Activated CD4-positive, alpha-beta T cell treated with anti-CD3 and anti-CD28 coated beads, Interleukin-2, amount 10 ng/mL, durations not matched to agents 7 days and 5 days (primary cell): ENCODE measurements around the gene SLCO4A1. TPM values are rescaled to one million over a fixed set of nuclear protein-coding genes. Genes with fewer than 3 reads are reported as not detected.

Experiments
- CTCF ChIA-PET: fragments of 350-600 bp; sonication (Branson Sonifier 250); formaldehyde crosslinking; loops from one replicate; lab custom pipeline; 2021; ENCODE audit warnings: antibody characterized with exemption; lab: Charles Lee
- POLR2A ChIA-PET: fragments of 350-600 bp; sonication (Branson Sonifier 250); formaldehyde crosslinking; loops from one replicate; lab custom pipeline; 2021; ENCODE audit warnings: antibody characterized with exemption; lab: Charles Lee
- DNase-seq: peaks from one replicate; pipeline ENCODE4 v3.0.0-alpha.2; 2020
- H3K27ac Mint-ChIP-seq: one replicate; pipeline ENCODE4 v1.8.0; 2021; ENCODE audit warnings: mild to moderate bottlenecking, moderate library complexity, mixed read lengths
- H3K27me3 Mint-ChIP-seq: one replicate; pipeline ENCODE4 v1.8.0; 2021; ENCODE audit warnings: mixed read lengths
- H3K36me3 Mint-ChIP-seq: one replicate; pipeline ENCODE4 v1.8.0; 2021; ENCODE audit warnings: low read depth, mixed read lengths
- H3K4me1 Mint-ChIP-seq: one replicate; pipeline ENCODE4 v1.8.0; 2021; ENCODE audit warnings: mixed read lengths
- H3K4me3 Mint-ChIP-seq: one replicate; pipeline ENCODE4 v1.8.0; 2021; ENCODE audit warnings: mild to moderate bottlenecking, moderate library complexity, mixed read lengths
- H3K9me3 Mint-ChIP-seq: one replicate; pipeline ENCODE4 v1.8.0; 2021; ENCODE audit warnings: mixed read lengths
- total RNA-seq, 2 experiments: library from RNA; stranded (reverse); gene quantifications; one replicate each; pipeline ENCODE4 v1.2.3, GENCODE V29; 2021

The SLCO4A1 gene
- total RNA-seq, 2 experiments from 2014 or later: 54.2 to 55.2 TPM

DNA sequence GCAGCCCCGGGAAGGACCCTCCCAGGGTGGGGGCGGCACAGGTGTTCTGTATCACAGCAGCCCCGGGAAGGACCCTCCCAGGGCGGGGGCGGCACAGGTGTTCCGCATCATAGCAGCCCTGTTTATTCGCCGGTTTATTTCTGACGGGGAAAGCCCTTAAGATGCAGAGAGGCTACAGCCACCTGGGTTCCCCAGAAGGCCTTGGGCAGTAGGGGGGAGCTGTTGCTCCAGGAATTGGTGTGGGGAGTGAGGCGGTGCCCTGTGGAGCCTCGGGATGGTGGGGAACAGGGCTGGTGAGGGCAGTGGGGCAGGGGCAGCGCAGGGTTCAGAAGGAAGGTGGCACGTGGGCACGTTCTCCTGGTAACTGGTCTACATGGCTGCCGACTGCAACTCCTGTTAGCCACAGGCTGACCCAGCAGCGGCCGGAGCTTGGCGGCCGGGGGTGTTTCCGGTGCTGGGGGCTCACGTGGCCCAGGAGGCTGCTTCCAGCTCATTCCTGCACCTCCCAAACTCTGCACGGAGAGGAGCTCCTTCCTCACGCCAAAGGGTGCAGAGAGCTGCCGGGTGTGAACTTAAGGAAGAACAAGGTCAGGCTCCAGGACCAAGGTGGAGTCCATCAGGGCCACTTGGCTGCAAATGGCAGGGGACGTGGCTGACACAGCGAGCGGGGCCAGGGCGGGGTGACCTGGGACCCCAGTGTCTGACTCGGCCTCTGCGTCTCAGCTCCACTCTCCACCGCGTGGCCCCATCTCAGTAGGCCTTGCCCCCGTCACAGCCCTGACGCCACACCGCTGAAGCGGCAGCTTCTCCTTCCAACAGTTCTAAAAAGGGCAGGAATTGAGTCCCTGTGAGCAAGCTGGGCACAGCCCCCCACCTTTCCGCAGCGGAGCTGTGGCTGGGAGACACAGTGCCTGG, 13.2 kb downstream of the SLCO4A1 start:
- Mint-ChIP-seq H3K9me3 (no peaks in the 10 kb centered on the region), H3K36me3 (peaks cover 31% of the 10 kb centered on the region), H3K27me3 (no peaks in the 10 kb centered on the region), H3K4me3 (no peak overlapping the region), H3K4me1 (peaks cover 34% of the 10 kb centered on the region), H3K27ac (peak overlapping the region; percentile 13)
- CTCF ChIA-PET: no interaction called here
- POLR2A ChIA-PET: no interaction called here
- no peak for DNase-seq

DNA sequence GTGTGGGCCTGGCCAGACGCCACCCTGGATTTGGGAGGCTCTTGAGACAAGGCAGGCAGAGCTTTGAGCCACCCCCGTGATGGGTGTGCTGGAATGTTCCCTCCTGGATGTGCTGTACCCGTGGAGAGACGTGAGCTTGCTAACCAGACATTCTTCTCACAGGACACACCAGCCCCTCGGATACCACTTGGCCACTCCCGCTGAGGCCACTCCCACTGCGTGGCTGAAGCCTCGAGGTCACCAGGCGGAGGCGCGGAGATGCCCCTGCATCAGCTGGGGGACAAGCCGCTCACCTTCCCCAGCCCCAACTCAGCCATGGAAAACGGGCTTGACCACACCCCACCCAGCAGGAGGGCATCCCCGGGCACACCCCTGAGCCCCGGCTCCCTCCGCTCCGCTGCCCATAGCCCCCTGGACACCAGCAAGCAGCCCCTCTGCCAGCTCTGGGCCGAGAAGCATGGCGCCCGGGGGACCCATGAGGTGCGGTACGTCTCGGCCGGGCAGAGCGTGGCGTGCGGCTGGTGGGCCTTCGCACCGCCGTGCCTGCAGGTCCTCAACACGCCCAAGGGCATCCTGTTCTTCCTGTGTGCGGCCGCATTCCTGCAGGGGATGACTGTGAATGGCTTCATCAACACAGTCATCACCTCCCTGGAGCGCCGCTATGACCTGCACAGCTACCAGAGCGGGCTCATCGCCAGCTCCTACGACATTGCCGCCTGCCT, 14.1 kb downstream of the SLCO4A1 start:
- Mint-ChIP-seq H3K36me3 (peaks cover 23% of the 10 kb centered on the region), H3K9me3 (no peaks in the 10 kb centered on the region), H3K27me3 (no peaks in the 10 kb centered on the region), H3K4me1 (peaks cover 26% of the 10 kb centered on the region), H3K27ac (peak overlapping the region; percentile 19), H3K4me3 (no peak overlapping the region)
- ChIA-PET CTCF (no interaction called here), POLR2A (no interaction called here)
- DNase-seq: no peak

DNA sequence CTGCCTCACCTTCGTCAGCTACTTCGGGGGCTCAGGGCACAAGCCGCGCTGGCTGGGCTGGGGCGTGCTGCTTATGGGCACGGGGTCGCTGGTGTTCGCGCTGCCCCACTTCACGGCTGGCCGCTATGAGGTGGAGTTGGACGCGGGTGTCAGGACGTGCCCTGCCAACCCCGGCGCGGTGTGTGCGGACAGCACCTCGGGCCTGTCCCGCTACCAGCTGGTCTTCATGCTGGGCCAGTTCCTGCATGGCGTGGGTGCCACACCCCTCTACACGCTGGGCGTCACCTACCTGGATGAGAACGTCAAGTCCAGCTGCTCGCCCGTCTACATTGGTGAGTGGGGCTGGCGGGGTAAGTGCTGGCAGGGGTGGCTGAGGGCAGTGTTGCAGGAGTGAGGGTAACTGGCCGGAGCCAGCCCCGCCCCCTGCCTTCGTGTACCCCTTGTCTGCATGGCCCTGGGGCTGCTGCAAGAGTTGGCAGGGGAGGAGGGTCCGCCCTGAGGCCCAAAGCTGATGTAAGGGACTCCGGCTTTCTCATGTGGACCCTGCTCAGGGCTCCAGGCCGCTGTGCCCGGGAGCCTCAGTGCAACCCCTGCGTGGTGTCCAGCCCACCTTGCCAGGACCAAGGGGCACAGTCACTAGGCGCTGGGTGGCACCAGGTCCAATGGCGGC, 14.8 kb downstream of the SLCO4A1 start:
- H3K27me3 Mint-ChIP-seq: no peaks in the 10 kb centered on the region
- H3K4me3 Mint-ChIP-seq: no peak overlapping the region
- no peaks in the 10 kb centered on the region for H3K9me3 Mint-ChIP-seq
- ChIA-PET CTCF (no interaction called here), POLR2A (no interaction called here)
- H3K27ac Mint-ChIP-seq: no peak overlapping the region
- H3K36me3 Mint-ChIP-seq: peaks cover 22% of the 10 kb centered on the region
- no peak for DNase-seq
- H3K4me1 Mint-ChIP-seq: peaks cover 20% of the 10 kb centered on the region

DNA sequence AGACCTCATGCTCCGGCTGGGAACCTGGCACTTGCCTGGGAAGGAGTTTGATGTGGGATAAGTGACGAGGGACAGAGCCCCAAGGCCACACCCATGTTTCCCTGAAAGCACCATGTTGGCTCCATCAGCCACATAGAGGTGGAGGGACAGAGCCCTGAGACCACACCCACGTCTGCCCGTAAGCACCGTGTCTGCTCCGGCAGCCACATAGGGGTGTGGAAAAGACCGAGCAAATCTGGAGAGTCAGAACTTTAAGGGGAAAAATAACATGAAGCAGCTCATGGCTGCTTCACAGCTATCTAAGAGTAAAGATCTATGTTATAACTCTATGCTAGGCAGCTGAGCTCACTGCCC, 15.3 kb downstream of the SLCO4A1 start:
- Mint-ChIP-seq H3K27ac (no peak overlapping the region), H3K36me3 (peaks cover 22% of the 10 kb centered on the region), H3K9me3 (no peaks in the 10 kb centered on the region), H3K27me3 (no peaks in the 10 kb centered on the region), H3K4me3 (no peak overlapping the region), H3K4me1 (peaks cover 15% of the 10 kb centered on the region)
- ChIA-PET CTCF (interaction anchor here (1.0 kb wide), 1 partner anchor 20 kb away, joined by 3 read pairs; no protein-coding TSS in a partner anchor), POLR2A (no interaction called here)
- no peak for DNase-seq

DNA sequence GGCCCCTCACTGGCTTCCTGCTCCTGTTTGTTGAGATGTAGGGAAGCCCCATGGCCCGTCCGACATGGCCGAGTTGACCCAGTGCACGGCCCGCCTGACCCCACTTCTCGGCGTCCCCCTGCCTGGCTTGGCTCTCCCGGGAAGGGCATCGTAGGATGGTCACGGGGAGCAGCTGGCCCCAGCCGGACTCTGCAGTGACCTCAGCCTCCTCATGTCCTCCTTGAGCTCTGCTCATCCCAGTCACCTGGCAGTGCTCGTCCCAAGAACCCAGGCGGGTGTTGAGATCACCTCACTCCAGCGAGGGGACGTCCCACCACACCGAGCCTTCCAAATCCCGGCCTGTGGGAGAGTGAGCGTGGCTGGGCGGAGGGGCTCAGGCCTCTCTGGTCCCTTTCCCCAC, 15.7 kb downstream of the SLCO4A1 start:
- Mint-ChIP-seq H3K4me1 (peaks cover 14% of the 10 kb centered on the region), H3K9me3 (no peaks in the 10 kb centered on the region), H3K27me3 (no peaks in the 10 kb centered on the region), H3K36me3 (peaks cover 22% of the 10 kb centered on the region), H3K4me3 (no peak overlapping the region), H3K27ac (no peak overlapping the region)
- ChIA-PET CTCF (interaction anchor here (1.0 kb wide), 1 partner anchor 20 kb away, joined by 3 read pairs; no protein-coding TSS in a partner anchor), POLR2A (no interaction called here)
- DNase-seq: no peak

DNA sequence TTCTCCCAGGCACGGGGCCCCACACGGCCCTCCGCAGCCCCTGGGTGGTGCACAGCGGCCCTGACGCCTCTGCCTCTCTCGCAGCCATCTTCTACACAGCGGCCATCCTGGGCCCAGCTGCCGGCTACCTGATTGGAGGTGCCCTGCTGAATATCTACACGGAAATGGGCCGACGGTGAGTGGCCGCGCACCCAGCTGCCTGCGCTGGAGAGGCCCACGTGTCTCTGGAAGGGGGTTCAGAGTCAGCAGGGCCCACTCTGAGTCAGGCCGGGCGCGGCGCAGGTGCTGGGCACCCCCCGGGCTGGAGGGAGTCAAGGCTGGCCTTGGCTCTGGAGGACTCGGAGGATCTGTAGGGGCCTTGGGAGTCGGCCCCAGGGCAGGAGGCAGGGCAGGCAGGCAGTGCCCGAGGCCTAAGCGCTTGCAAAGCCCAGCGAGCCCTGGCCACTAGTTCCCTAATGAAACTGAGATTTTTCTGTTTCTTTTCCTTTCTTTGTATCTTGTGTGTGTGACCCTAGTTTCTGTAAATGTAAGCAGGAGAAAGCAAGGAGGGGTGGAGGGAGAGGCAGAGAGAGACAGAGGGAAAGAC, 16.4 kb downstream of the SLCO4A1 start:
- Mint-ChIP-seq H3K4me1 (peaks cover 11% of the 10 kb centered on the region), H3K36me3 (peaks cover 19% of the 10 kb centered on the region), H3K9me3 (no peaks in the 10 kb centered on the region), H3K27ac (peak overlapping the region; percentile 58), H3K4me3 (no peak overlapping the region), H3K27me3 (no peaks in the 10 kb centered on the region)
- ChIA-PET CTCF (interaction anchor here (1.0 kb wide), 1 partner anchor 21 kb away, joined by 3 read pairs; no protein-coding TSS in a partner anchor), POLR2A (no interaction called here)
- DNase-seq: no peak

DNA sequence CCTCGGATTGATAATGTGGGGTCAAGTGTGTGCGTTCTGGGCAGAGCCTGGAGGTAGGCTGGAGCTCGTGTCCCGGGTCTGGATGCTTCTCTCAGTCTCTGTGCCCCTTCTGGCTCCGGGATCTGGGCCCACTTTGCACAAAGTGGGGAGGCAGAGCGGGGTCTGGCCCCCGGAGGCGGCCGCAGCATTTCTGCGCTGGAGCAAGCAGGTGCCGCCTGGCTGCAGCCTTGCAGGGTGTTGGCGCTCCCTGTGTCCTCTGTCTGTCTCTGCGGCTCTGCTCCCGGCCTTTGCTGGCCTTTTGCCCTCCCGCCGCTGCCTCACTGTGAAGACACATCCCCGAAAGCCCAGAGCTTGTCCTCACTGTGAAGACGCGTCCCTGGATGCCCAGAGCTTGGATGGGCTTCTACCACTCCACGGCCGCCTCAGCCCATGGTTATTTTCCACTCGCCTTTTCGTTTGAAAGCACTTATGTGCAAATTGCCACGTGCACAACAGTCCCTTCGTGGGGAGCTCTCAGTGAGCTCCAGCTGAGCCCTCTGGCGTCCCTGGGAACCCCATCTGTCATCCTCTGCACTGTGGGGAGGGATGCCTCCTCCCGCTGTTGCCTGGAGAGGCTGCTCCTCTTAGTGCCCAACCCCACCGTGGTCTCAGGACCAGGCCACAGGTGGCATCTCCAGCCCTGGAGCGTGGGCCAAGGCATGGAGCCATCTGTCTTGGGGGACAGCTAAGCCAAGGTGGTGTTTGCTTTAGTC, 17.4 kb downstream of the SLCO4A1 start:
- no peak for DNase-seq
- H3K4me3 Mint-ChIP-seq: no peak overlapping the region
- H3K9me3 Mint-ChIP-seq: no peaks in the 10 kb centered on the region
- CTCF ChIA-PET: no interaction called here
- H3K27me3 Mint-ChIP-seq: no peaks in the 10 kb centered on the region
- peaks cover 14% of the 10 kb centered on the region for H3K36me3 Mint-ChIP-seq
- H3K27ac Mint-ChIP-seq: no peak overlapping the region
- H3K4me1 Mint-ChIP-seq: peaks cover 6% of the 10 kb centered on the region
- POLR2A ChIA-PET: no interaction called here

DNA sequence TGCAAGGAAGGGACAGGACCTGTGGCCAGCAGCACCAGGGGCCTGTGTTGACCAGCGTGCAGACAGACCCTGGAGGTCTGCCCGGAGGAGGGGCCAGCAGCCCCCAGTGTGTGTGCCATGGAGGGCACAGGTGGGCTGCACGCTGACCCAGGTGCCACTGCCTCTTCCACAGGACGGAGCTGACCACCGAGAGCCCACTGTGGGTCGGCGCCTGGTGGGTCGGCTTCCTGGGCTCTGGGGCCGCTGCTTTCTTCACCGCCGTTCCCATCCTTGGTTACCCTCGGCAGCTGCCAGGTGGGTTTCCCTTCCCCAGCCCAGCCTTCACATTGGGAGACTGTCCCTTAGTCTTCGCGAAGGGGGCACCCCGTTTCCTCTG, 17.9 kb downstream of the SLCO4A1 start:
- ChIA-PET POLR2A (no interaction called here), CTCF (no interaction called here)
- Mint-ChIP-seq H3K27ac (no peak overlapping the region), H3K4me1 (peaks cover 4% of the 10 kb centered on the region), H3K9me3 (no peaks in the 10 kb centered on the region), H3K27me3 (no peaks in the 10 kb centered on the region), H3K4me3 (no peak overlapping the region), H3K36me3 (peaks cover 14% of the 10 kb centered on the region)
- no peak for DNase-seq

DNA sequence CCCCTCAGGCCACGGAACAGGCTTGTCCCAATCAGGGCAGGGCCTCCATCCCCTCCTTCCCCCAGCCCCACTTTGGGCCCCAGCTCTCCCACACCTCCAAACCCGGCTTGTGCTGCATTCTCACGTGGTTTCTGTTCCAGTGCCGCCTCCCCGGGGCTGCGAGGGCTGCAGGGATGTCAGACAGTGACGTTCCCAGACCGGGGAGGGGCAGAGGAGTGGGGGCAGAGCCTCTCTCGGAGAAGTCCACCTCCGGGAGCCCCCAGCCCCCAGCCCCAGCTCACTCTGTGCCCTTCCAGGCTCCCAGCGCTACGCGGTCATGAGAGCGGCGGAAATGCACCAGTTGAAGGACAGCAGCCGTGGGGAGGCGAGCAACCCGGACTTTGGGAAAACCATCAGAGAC, 18.5 kb downstream of the SLCO4A1 start:
- Mint-ChIP-seq H3K27me3 (no peaks in the 10 kb centered on the region), H3K9me3 (no peaks in the 10 kb centered on the region), H3K36me3 (peaks cover 14% of the 10 kb centered on the region), H3K27ac (no peak overlapping the region), H3K4me3 (no peak overlapping the region), H3K4me1 (peaks cover 4% of the 10 kb centered on the region)
- CTCF ChIA-PET: no interaction called here
- no peak for DNase-seq
- POLR2A ChIA-PET: no interaction called here

DNA sequence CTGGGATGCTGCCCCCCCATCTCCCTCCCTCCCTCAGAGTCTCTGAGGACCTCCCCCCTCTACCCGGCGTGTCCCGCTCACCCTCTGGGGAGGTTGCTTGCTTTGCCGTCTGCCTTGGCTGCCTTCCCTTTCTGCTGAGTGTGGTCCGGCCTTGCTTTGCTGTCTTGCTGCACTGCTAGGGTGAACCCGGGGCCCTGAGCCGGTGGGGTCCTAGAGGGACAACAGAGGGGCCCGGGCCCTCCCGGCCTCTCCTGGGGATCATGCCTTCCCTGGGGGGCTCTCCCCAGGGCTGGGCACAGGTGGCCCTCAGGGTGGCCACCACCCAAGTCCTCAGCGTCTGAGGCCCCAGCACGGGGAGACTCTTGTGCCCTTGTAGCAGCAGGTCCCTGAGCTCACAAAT, 19.3 kb downstream of the SLCO4A1 start:
- ChIA-PET CTCF (no interaction called here), POLR2A (no interaction called here)
- DNase-seq: no peak
- peaks cover 15% of the 10 kb centered on the region for H3K36me3 Mint-ChIP-seq
- peak overlapping the region; percentile 31 for H3K27ac Mint-ChIP-seq
- H3K27me3 Mint-ChIP-seq: no peaks in the 10 kb centered on the region
- H3K9me3 Mint-ChIP-seq: no peaks in the 10 kb centered on the region
- no peak overlapping the region for H3K4me3 Mint-ChIP-seq
- peaks cover 4% of the 10 kb centered on the region for H3K4me1 Mint-ChIP-seq

DNA sequence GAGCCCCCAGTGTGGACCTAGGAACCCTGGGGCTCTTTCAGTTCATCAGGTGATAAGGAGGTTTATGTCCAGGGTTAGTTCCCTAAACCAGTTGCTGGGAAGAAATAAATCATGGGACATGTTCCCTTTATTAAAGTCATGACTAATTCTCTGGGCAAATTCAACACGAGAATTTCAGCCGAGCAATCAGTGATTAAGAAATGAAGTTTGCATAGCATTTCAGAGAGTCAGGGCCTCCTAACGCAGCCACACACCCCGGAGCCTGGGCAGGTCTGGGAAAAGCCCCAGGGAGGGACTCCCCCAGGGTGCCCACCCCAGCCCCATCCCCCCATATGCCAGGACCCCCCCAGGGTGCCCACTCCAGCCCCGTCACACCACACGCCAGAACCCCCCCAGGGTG, 20.1 kb downstream of the SLCO4A1 start:
- H3K27ac Mint-ChIP-seq: no peak overlapping the region
- DNase-seq: no peak
- H3K27me3 Mint-ChIP-seq: no peaks in the 10 kb centered on the region
- ChIA-PET CTCF (no interaction called here), POLR2A (no interaction called here)
- H3K4me3 Mint-ChIP-seq: no peak overlapping the region
- no peaks in the 10 kb centered on the region for H3K9me3 Mint-ChIP-seq
- H3K36me3 Mint-ChIP-seq: peaks cover 18% of the 10 kb centered on the region
- peaks cover 4% of the 10 kb centered on the region for H3K4me1 Mint-ChIP-seq
